ENCODE measurements around the gene CCR5AS.
A peak's percentile ranks its signal among the peaks of the same experiment; 100 is the strongest.
"Not testable (repeated sequence)": the region's sequence is repeated elsewhere in the genome, so short reads cannot be mapped to it uniquely, and the experiment has no call there.

The CCR5AS gene

DNA sequence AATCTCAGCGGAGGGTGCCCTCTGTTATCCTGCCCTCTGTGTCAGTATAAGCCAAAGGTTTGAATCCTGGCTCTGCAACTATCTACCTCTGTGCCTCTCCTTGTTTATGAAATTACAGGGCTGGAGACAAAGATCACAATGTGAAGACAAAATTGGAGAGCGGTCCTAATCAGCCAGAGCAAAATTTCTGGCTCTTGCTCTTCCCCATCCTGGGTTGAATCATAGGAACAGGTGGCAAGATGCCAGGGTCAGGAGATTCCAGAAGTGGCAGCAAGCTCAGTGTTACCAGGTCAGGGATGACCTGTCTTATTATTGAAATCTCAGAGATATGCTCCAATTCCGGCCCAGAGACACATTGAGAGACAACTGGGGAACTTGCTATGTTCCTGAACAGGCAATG, 55.2 kb downstream of the CCR5AS start:
- no peak for DNase-seq

DNA sequence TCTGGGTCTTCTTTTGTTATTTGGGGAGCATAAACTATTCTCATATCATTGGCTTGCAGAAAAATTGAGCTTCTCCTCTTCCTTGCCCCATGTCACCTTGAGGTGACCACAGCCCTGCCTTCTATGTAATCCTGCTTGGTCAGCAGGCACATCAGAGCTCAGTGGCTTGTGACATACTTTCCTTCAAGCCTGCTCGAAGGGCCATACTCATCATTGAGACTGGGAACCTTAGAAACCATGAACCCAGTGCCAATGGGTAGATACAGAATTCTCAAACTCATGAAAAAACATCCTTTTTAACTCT, 56.7 kb downstream of the CCR5AS start:
- no peak for DNase-seq

DNA sequence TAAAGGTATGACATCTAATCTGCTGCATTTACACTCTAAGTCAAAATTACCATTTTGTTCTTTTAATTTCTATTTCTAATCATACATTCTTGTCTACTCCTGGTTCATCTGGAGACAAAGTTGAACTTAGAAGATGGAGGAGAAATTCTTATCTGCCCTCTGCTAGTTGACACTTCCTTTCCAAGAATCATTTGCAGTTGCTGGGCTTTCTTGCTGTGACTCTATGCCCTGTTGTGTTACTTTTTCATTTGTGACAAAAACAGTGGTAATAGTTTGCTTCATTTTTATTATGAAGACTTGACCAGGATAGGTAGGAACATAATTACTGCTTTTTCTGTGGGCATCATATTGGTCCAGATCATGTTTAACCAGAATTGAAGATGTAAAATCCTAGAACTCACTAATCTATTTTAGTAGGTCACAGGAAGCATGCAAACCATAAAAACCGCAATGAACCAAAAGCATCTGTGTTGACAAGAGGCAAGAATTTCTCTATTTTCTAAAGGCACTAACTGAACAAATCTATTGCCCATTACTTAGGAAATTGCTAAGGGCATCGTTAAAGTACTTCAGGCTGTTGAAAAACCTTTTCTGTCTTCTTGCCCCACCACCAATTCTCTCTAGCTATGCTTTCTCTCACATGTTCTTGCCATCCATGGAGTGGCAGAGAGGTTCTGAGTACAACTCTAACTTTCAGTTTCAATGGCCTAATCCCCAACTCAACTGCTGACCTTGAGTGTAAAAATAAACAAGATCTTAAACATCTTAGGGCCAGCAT, 57.2 kb downstream of the CCR5AS start:
- no peak for DNase-seq

DNA sequence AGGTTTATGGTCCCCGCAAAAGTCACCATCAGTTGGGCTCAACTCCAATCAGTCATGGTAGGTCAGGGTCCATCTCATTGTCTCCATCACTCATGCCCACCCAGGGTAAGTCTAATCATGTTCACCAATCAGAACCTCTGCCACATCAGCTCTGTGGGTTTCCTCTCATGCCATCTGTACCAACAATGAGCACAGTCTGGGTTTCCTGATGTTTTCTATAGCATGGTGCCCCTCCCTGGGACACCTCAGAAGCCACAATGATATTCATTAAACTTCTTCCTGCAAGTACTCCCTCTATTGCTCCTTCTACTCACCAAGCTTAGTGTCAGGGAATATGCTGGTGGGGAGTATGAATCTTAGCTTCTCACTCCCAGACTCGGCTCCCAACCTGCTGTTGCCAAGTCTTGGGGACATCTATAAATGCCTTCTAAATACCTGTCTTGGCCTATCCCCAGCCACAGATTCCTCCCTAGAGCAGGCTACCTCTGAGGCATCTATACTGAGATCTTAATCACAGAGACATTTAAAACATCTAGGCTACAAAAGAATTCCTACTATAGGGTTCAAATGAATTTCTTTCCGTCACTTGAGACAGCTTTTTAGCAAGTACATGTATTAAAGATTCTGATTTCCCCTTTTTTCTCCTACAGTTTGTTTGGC, 57.9 kb downstream of the CCR5AS start:
- DNase-seq, result no peak

DNA sequence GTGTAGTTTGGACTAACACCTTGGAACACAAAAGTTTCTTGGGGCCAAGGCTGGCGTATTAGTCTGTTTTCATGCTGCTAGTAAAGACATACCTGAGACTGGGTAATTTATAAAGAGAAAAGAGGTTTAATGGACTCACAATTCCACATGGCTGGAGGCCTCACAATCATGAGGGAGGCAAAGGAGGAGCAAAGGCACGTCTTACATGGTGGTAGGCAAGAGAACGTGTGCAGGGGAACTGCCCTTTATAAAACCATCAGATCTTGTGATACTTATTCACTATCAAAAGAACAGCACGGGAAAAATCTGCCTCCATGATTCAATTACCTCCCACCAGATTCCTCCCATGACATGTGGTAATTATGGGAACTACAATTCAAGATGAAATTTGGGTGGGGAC, 62.4 kb downstream of the CCR5AS start:
- no peak for DNase-seq

DNA sequence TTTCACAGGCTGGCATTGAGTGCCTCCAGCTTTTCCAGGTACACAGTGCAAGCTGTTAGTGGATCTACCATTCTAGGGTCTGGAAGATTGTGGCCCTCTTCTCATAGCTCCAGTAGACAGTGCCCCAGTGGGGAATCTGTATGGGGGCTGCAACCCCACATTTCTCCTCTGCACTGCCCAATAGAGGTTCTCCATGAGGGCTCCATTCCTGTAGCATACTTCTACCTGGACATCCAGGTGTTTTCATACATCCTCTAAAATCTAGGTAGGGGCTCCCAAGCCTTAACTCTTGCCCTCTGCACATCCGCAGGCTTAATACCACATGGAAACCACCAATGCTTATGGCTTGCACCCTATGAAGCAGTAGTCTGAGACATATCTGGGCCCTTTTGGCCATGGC, 68.0 kb downstream of the CCR5AS start:
- DNase-seq, result no peak

DNA sequence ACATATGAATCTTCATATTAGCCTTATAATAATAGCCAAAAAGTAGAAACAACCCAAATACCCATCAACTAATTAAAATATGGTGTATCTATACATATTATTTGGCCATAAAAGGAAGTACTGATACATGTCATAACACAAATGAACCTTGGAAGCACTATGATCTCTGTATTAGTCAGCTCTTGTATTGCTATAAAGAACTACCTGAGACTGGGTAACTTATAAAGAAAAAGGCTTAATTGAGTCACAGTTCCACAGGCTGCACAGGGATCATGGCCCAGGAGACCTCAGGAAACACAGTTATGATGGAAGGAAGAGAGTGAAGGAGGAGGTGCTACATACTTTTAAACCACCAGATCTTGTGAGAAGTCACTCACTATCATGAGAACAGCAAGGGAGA, 69.0 kb downstream of the CCR5AS start:
- DNase-seq, result no peak

DNA sequence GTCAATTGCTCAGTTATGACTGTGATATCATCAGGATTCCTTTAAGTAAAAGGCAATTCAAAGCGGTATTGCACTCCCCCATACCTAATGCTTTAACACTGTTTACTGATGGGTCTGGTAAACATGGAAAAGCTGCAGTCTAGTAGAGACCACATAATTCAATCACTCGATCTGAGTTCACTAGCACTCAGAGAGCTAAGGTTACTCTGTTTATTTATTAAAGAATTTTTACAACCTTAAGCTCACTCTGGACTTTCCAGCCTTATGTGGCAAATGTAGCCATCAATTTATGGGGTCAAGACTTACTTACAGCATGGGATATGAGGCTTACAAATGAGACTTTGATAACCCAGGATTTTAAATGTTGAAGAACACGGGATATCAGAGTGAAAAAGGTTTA, 71.3 kb downstream of the CCR5AS start:
- DNase-seq, result no peak

DNA sequence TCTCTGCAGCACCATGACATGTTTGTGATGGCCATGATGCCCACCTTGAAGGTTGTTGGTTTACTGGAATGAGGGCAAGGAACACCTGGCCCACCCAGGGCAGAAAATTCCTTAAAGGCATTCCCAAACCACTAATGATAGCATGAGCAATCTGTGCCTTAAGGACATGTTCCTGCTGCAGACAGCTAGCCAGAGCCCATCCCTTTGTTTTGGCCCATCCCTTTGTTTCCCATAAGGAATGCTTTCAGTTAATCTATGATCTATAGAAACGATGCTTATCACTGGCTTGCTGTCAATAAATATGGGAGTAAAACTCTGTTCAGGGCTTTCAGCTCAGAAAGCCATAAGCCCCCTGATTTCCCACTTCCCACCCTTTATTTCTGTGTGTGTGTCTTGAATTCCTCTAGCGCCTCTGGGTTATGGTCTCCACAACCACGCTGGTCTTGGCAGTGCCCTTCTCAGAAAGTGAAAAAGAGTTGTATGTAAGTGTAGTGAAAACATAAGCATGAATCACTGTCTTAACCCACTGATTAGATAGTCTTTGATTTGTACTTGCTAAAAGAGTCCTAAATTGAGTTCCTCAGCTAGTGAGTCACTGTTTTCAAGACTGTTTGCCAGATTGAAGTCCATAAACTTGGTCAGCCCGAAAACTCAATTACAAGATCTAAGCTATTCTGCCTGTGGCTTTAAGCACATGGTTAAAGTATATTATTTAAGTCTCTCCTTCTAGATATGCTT, 72.0 kb downstream of the CCR5AS start:
- DNase-seq, result peak; percentile 42

DNA sequence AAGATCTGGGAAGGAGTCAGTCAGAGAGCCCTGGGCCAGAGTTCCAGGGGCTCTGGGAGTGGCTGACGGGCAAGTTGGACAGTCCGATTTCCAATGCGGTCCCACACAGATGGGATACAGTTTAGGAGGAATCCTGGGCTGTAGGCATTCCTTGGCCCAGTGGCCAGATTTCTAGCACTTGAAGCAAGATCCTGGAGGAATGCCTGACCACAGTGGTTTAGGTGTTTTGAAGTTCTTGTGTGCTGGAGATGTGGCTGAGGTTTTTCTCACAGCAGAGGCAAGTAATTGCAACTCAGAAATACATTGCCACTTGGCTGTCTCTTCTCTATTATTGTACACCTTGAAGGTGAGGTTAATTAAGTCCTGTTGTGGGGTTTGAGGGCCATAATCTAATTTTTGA, 76.2 kb downstream of the CCR5AS start:
- DNase-seq, result not testable (repeated sequence)

DNA sequence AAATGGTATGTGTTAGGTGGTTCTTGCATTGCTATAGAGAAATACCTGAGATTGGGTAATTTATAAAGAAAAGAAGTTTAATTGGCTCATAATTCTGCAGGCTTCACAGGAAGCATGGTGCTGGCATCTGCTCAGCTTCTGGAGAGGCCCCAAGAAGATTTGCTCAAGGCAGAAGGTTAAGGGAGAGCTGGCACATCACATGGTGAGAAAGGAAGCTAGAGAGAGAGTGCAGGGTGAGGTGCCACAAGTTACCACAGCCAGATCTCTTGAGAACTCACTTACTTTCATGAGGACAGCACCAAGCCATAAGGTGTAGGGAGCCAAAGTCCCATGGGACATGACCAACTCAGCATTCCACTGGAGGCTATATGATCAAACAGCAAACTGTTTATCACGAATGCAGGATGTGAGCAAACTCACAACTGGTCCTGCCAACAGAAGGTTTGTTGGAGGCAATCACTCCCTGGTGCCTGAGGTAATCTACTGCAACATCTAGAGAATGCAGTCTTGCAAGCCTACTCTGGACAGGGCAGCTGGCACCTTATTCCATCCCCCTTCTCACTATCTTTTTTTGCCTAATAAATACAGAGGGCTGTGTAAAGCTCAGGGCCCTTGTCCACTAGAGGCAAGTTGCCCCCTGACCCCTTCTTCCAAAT, 81.1 kb downstream of the CCR5AS start:
- no peak for DNase-seq

DNA sequence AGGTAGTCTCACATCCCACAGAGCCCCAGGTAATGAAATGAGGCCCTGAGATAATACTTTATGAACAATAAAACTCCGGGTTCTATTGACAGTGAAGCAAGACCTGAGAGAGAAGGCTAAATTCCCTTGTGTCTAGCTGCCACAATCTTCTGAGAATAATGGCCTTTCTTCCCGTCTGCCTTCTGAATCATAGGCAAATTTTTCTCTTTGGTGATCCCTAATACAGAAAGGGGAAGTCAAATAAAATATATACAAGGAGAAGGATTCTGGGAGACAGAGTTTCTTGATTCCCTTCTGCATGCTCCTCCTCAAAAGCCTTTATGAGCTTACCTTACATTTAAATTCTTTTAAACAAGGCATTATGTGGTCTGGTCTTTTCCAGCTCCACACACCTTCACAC, 82.8 kb downstream of the CCR5AS start:
- DNase-seq, result no peak

DNA sequence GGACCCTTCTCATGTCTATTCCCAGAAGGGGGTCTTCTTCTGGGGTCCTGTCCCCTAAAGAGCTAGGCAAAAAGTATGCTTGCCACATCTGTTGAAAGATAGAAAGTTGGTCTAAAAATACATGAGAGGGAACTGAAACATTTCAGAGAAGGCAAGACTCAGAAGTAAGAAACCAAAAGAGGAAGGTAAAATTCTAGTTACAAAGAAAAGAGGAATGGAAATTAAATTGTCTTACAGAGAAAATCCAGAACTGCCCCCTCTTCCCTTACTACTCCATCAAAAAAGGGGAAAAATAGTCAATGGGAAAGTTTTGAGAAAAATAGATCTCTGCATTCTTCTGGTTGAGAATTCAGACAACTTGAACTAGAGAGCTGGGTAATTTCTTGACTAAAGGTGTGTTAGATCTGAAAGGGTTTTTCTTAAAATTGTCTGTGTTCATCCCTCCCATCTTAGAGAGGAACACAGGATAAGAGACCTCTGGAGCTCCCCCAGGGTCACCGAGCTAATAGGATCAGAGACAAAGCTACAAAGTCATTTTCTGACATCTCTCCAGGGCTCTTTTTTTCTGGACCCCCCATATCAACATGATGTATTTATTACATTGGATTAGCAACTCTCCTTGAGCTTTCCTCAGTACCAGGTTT, 85.3 kb downstream of the CCR5AS start:
- DNase-seq, result no peak

DNA sequence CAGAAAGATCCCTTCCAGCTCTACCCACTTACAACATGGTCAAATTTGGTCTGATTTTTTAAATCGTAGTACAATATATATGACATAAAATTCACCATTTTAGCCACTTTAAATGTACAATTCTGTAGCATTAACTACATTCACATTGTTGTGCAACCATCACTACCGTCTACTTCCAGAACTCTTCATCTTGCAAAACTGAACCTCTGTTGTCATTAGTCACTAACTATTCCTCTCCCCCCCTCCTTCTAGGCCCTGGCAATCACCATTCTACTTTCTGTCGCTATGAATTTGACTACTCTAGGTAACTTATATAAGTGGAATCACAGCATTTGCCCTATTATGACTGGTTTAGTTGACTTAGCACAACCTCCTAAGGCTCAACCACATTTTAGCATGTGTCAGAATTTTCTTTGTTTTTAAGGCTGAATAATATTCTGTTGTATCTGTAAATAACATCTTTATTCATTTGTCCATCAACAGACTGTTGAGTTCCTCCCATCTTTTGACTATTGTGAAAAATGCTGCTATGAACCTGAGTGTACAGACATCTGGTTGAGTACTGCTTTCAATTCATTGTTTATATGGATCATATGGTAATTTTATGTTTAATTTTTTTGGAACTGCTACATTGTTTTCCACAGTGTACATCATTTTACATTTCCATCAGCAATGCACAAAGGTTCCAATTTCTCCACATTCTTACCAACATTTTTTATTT, 88.5 kb downstream of the CCR5AS start:
- DNase-seq, result no peak

DNA sequence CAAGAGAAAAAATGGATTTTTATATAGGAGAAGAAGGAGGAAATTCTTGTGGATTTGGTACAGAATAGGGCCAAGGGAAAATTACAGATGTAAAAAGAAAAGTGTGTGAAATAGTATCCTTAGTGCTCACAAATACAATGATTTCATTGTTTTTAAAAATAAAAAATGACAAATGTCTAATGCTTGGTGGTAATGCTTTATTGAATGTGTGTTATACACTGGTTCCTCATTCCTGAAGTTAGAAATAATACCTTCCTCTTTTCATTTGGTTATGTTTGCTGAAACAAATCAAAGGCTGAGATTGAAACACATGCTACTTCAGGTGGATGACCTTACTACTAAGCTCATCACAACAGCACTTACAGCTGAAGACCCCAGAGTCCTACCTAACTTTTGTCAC, 90.7 kb downstream of the CCR5AS start:
- no peak for DNase-seq

DNA sequence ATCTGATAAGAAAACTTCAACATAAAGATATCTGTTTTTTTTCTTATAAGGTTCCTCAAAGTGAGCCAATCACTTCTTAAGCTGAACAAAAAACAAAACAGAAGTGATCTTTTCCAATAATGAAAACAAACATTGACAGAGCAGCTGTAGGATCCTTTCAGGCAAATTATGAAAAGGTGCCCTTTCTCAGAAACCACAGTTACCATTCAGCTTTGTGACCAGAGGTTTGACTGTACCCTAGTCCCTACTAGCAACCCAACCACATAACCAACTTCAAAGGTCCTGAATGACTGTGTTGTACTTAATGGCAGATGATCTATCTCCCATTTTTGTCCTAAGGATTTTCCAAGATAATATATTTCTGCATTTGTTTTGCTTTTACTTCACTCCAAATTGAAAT, 92.3 kb downstream of the CCR5AS start:
- no peak for DNase-seq

Measured in stimulated activated CD8-positive, alpha-beta memory T cell treated with anti-CD3 and anti-CD28 coated beads, Interleukin-4, amount 100 ng/mL, for 48 hours (primary cell).